ENCODE results near the gene REEP3.
"Not testable (repeated sequence)": the region's sequence is repeated elsewhere in the genome, so short reads cannot be mapped to it uniquely, and the experiment has no call there.

DNA sequence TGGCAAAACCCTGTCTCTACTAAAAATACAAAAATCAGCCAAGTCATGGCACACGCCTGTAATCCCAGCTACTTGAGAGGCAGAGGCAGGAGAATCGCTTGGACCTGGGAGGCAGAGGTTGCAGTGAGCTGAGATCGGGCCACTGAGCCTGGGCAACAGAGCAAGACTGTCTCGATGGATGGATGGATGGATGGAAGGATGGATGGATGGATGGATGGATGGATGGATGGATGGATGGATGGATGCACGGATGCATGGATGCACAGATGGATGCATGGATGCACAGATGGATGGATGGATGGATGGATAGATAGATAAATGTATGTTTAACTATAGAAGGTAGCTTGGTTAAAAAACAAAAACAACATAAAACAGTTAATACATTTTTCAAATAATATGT lies 20.6 kb upstream of the REEP3 start:
- TF ChIP-seq PATZ1 (tag by site-specific recombination; IDR thresholded peaks at IDR 0.05); HOXD13 (CRISPR knock-in tag; IDR thresholded peaks at IDR 0.05; ENCODE audit: borderline replicate concordance); ZNF639 (tag by site-specific recombination; IDR thresholded peaks at IDR 0.05): not testable (repeated sequence)
- peak; percentile 99 for TF ChIP-seq ZNF366 (tag by site-specific recombination; conservative IDR thresholded peaks at IDR 0.05)
